HUES6 (cell line): ENCODE results near the gene SYNJ1.
"Not testable (repeated sequence)": the region's sequence is repeated elsewhere in the genome, so short reads cannot be mapped to it uniquely, and the experiment has no call there.

Source experiments
- H3K27ac ChIP-seq: 2 replicates; pipeline ENCODE4 v1.7.0; 2013; ENCODE audit warnings: low read depth, mild to moderate bottlenecking, low read length, inconsistent platforms
- H3K27me3 ChIP-seq: 2 replicates; pipeline ENCODE4 v1.6.1; 2013; ENCODE audit warnings: low read length; ENCODE audit not compliant: control insufficient read depth, insufficient read depth
- H3K36me3 ChIP-seq: 2 replicates; pipeline ENCODE4 v1.6.1; 2013; ENCODE audit warnings: low read length; ENCODE audit not compliant: control insufficient read depth, insufficient read depth
- H3K4me1 ChIP-seq: 2 replicates; pipeline ENCODE4 v1.6.1; 2013; ENCODE audit warnings: low read length; ENCODE audit not compliant: control insufficient read depth, insufficient read depth
- H3K4me3 ChIP-seq: 2 replicates; pipeline ENCODE4 v1.5.1; 2013; ENCODE audit warnings: low read depth, low read length
- H3K9ac ChIP-seq: one replicate; pipeline ENCODE4 v1.6.1; 2013; ENCODE audit warnings: mild to moderate bottlenecking, low read length
- H3K9me3 ChIP-seq: 2 replicates; pipeline ENCODE4 v1.6.1; 2013; ENCODE audit warnings: low read depth, low read length; ENCODE audit not compliant: control insufficient read depth, insufficient read depth

Gene SYNJ1

DNA sequence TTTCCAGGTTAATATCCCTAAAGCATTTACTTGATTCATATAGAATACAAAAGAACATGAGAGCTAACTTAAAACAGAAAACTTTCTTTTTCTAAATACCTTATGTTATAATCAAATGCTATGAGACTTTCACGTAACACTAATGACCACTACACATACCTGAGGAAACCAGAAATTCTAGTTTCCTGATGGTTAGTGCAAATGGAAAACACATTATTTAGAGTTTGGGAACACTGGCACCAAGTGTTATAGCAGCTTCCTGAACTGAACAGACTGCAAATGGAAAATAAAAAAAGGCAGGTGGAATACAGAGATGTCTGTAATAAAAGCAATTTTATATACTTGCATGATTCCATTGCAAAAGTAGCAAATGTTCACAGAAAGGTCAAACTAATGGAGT lies 28.3 kb upstream of the SYNJ1 start:
- Histone ChIP-seq H3K4me3 (no peak overlapping the region), H3K9me3 (no peaks in the 10 kb centered on the region), H3K9ac (no peak overlapping the region), H3K4me1 (peaks cover 8% of the 10 kb centered on the region; the same call in 1 of the 2 replicates), H3K27ac (no peak overlapping the region), H3K27me3 (no peaks in the 10 kb centered on the region), H3K36me3 (peaks cover 92% of the 10 kb centered on the region)

DNA sequence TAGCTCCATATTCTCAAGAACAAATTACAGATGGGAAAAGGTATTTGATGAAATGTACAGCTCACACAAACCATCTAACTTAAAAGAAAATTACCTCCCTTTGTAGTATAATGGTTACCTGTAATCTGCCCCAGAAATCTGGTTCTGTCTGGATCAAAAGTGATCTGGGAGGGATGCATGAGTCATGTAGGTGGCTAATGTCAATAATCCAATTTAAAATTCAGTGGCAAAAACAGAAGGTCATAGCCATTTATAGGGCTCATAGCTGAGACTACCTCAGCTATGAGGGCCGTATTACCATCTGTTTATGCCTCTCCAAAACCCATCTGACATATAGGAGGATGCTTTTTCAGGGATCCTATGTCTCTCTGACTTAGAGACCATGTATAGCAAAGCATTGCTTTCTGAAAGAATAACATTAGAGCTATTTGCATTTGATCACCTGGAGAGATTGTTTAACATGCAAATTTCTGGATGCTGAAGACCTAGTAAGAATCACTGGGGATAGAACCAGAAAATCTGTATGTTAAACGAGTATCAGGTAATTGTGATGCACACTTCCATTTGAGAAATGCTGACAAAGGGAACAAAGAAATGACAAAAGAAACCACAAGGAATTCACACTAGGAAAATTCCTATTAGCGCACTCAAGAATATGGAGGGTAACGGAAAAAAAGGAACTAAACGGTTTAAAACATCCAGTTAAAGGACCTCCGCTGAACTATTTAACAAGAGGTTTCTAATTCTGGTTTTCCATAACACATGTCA lies 26.2 kb upstream of the SYNJ1 start:
- Histone ChIP-seq H3K27me3 (no peaks in the 10 kb centered on the region), H3K4me1 (peaks cover 8% of the 10 kb centered on the region; the same call in 1 of the 2 replicates), H3K36me3 (peaks cover 92% of the 10 kb centered on the region), H3K9me3 (no peaks in the 10 kb centered on the region), H3K27ac (no peak overlapping the region), H3K4me3 (no peak overlapping the region), H3K9ac (no peak overlapping the region)

DNA sequence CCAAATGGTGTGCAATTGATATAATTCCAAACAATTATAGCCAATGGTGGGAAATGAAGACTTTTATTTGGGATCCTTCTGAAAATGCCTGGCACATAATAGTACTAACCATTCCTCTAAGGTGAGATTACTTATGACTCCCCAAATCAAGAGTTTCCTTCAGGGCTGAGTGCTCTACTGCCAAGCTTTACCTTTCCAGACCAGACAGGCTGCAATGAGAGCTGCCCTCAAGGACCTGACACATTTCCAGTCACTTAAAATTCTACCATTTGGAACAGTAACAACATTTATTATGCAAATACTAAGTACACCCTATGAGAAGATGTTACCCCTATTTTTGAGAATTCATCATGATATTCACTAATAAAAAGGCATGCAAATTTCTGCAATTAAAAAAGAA lies 22.6 kb upstream of the SYNJ1 start:
- Histone ChIP-seq H3K4me1 (peaks cover 8% of the 10 kb centered on the region; the same call in 1 of the 2 replicates), H3K36me3 (peaks cover 95% of the 10 kb centered on the region), H3K9ac (no peak overlapping the region), H3K27me3 (no peaks in the 10 kb centered on the region), H3K27ac (no peak overlapping the region), H3K4me3 (no peak overlapping the region), H3K9me3 (no peaks in the 10 kb centered on the region)

DNA sequence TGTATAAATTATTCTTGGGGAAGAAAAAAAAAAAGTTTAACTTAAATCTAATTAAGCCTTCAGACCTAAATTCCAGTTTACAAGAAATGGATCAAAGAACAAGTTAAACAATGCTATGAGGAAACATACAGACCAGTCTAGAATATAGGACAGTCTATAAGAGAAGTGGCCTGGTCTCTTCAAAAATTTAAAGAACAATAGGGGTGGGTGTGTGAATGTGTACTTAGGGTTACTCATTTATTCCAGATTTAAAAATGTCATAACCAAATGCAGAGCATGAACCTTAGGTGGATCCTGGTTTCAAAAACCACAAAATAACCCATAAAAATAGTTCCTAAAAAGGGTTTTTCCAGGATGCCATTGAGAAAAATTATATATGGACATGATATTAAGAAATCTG lies 21.8 kb upstream of the SYNJ1 start:
- no peak overlapping the region for H3K9ac ChIP-seq
- peaks cover 6% of the 10 kb centered on the region; the same call in 1 of the 2 replicates for H3K4me1 ChIP-seq
- H3K36me3 ChIP-seq: peaks cover 95% of the 10 kb centered on the region
- no peaks in the 10 kb centered on the region for H3K27me3 ChIP-seq
- no peak overlapping the region for H3K27ac ChIP-seq
- no peaks in the 10 kb centered on the region for H3K9me3 ChIP-seq
- no peak overlapping the region for H3K4me3 ChIP-seq

DNA sequence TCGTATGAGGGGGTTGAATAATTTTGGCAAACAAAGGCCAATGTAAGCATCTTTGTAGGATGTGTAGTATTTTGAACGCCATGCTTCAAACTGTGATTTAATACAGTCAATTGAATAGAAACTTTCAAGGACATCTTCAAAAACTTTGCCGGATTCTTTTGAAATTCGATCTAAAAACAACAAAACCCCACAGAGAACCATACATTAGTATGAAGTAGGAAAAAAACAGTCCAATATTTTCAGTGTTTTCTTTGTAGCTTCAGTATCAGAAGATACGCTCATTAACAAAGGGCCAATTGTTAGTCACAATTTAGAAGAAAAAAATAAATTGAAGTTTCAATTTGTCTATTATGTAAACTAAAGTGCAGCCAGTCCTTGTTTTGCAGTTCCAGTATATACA lies 20.7 kb upstream of the SYNJ1 start:
- Histone ChIP-seq H3K4me3 (no peak overlapping the region), H3K27ac (no peak overlapping the region), H3K27me3 (no peaks in the 10 kb centered on the region), H3K9ac (no peak overlapping the region), H3K9me3 (no peaks in the 10 kb centered on the region), H3K36me3 (peaks cover 95% of the 10 kb centered on the region), H3K4me1 (no peaks in the 10 kb centered on the region)

DNA sequence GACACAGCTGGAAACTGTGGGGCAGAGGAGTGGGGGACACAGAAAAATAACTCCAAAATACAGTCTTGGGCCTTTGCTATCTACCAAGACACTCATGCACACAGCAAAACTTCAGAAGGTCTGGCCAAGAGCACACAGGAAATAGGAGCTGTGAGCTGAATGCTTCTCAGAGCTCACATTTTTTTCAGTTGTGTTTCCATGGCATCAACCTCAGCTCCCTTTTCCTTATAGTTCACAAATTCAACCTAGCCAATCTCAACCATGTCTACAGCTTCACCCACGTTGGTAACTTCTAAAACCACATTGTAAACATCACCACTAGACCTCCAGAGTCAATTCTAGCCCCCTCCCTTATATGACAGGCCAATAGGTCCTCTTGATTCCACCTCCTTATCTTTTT lies 19.6 kb upstream of the SYNJ1 start:
- no peak overlapping the region for H3K4me3 ChIP-seq
- H3K9me3 ChIP-seq: no peaks in the 10 kb centered on the region
- H3K4me1 ChIP-seq: no peaks in the 10 kb centered on the region
- peaks cover 99% of the 10 kb centered on the region for H3K36me3 ChIP-seq
- H3K27me3 ChIP-seq: no peaks in the 10 kb centered on the region
- no peak overlapping the region for H3K9ac ChIP-seq
- H3K27ac ChIP-seq: no peak overlapping the region

DNA sequence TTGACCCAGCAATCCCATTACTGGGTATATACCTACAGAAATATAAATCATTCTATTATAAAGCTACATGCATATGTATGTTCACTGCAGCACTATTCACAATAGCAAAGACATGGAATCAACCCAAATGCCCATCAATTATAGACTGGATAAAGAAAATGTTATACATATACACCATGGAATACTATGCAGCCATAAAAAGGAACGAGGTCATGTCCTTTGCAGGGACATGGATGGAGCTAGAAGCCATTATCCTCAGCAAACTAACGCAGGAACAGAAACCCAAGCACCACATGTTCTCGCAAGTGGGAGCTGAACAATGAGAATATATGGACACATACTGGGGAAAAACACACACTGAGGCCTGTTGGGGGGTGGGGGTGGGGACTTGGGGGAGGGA lies 18.9 kb upstream of the SYNJ1 start:
- not testable (repeated sequence) for H3K27ac ChIP-seq, H3K4me3 ChIP-seq, H3K4me1 ChIP-seq, H3K9ac ChIP-seq, H3K9me3 ChIP-seq, H3K27me3 ChIP-seq
- peaks cover 99% of the 10 kb centered on the region for H3K36me3 ChIP-seq

DNA sequence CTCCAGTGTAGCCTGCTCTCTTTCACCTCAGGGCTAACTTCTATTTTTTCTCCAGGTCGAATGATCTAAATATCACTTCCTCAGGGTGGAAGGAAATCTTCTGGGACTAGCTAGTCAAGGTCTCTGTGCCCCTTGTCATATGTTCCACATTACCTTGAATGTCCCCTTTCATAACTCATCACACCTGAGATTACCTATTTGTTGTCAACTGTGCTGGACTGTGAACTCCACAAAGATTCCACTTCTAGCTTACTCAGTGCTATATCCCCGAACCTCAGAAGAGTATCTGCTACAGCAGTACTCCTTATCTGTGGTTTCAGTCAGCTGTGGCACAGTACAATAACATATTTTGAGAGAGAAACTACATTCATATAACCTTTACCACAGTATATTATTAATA lies 14.6 kb upstream of the SYNJ1 start:
- H3K27me3 ChIP-seq: no peaks in the 10 kb centered on the region
- no peak overlapping the region for H3K9ac ChIP-seq
- H3K4me1 ChIP-seq: no peaks in the 10 kb centered on the region
- no peak overlapping the region for H3K27ac ChIP-seq
- H3K4me3 ChIP-seq: no peak overlapping the region
- no peaks in the 10 kb centered on the region for H3K9me3 ChIP-seq
- peaks cover 95% of the 10 kb centered on the region for H3K36me3 ChIP-seq

DNA sequence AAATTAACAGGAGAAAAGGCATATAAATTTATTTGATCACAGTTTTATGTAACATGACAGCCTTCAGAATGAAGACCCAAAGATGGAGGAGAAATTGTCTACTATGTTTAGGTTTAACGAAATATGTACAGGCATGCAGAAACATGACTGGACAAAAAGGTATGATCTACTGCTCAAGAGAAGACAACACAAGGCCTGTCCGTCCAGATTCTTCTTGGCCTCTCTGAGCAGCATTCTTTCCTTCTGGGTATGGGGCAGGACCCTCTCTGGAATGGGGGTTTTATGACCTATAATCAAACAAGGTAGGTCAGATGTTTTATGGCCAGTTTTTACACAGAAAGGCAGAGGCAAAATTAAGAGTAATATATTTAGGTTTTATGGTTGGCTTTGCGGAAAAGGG lies 13.5 kb upstream of the SYNJ1 start:
- H3K9me3 ChIP-seq: no peaks in the 10 kb centered on the region
- no peak overlapping the region for H3K4me3 ChIP-seq
- H3K27me3 ChIP-seq: no peaks in the 10 kb centered on the region
- no peak overlapping the region for H3K27ac ChIP-seq
- peaks cover 93% of the 10 kb centered on the region for H3K36me3 ChIP-seq
- H3K4me1 ChIP-seq: no peaks in the 10 kb centered on the region
- no peak overlapping the region for H3K9ac ChIP-seq

DNA sequence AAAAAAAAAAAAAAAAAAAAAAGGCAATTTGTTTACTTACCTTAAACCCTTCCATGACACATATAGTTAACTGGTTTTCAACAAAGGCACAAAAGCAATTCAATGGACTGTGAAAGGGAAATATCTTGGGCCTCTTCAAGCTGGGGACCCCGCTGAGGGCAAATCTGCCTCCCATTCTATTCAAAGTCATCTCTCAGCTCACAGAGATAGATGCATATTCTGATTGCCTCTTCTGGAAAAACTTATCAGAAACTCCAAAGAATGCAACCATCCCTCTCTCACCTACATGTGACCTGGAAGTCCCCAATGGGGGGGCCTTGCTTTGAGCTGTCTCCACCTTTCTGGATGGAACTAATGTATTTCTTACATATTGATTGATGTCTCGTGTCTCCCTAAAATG lies 12.1 kb upstream of the SYNJ1 start:
- no peak overlapping the region for H3K27ac ChIP-seq
- no peak overlapping the region for H3K4me3 ChIP-seq

DNA sequence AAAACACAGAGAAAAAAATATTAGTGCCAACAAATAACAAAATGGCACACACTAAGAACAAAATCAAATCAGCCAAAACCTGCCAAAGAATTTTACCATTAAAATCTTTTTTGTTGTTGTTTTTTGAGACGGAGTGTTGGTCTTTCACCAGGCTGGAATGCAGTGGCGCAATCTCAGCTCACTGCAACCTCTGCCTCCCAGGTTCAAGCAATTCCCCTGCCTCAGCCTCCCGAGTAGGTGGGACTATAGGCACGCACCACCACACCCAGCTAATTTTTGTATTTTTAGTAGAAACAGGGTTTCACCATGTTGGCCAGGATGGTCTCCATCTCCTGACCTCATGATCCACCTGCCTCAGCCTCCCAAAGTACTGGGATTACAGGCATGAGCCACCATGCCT lies 8.3 kb upstream of the SYNJ1 start:
- H3K4me1 ChIP-seq, H3K9me3 ChIP-seq, H3K9ac ChIP-seq, H3K27me3 ChIP-seq, H3K27ac ChIP-seq, H3K4me3 ChIP-seq: not testable (repeated sequence)
- peaks cover 69% of the 10 kb centered on the region for H3K36me3 ChIP-seq

More for the DNA sequence above, 12.1 kb upstream of the SYNJ1 start:
- Histone ChIP-seq H3K4me1 (peaks cover 9% of the 10 kb centered on the region; the same call in 1 of the 2 replicates), H3K27me3 (no peaks in the 10 kb centered on the region), H3K9ac (no peak overlapping the region), H3K9me3 (no peaks in the 10 kb centered on the region), H3K36me3 (peaks cover 84% of the 10 kb centered on the region)
